GM21367 (cell line): ENCODE results near the gene AMDHD1.

Experiments used
- ATAC-seq: cut with Tn5 transposase; IDR thresholded peaks from one replicate; pipeline ENCODE4 v1.9.1; 2021; ENCODE audit not compliant: unreplicated experiment

Gene AMDHD1

DNA sequence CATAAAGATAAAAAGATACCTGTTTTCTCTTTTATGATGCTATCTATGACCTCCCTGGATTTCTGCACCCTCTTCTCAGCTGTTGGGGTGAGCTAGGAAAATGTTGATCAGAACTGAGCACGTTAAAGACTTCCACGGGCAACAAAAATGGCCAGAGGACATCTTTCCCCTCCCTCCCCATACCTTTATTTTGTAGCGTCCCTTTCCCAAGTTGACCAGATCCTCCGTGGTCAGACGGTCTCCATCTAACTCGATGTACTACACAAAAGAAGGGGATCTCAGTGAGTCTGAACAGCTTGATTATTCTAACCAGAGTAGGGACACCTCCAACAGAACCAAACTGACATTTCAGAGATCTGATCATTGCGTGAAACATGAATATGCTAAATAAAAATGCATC is 50.8 kb downstream of the AMDHD1 start:
- no peak for ATAC-seq

GRCh38 chr12:95994476-95994875 is 51.3 kb downstream of the AMDHD1 start:
- no peak for ATAC-seq

DNA sequence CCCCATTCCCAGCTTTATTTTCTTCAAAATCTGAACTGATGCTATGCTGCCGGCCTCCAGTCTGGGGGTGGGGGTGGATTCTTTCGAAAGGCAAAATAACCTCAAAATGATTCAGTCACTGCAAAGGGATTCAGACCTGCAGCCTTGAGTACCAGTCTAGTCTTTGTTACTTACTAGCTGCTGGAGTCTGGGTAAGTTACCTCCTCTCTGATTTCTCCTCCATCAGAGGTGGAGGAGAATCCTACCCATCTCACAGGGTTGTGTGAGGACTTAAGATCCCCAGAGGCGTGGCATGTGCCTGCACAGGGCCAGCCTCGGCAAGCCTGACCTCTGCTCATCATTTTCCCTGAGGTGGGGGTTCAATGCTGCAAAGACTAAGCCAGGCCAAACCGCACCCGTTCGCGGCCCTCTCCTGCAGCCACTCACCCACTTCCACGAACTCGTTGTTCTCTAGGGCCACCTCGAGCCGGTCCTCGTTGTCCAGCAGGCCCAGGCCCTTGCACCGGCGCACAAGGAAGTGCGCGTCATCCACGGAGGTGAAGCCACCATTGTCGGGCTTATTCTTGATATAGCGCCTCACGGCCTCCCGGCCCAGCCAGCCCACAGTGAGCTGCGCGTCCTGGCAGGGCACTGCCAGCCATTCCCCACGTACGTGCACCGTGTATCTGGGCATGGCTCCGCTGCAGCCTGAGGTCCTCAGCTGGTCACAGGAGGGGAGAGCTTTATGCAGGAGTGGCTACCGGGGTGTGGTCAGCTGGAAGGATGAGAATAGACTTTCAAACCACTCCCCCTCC is 52.3 kb downstream of the AMDHD1 start:
- no peak for ATAC-seq

DNA sequence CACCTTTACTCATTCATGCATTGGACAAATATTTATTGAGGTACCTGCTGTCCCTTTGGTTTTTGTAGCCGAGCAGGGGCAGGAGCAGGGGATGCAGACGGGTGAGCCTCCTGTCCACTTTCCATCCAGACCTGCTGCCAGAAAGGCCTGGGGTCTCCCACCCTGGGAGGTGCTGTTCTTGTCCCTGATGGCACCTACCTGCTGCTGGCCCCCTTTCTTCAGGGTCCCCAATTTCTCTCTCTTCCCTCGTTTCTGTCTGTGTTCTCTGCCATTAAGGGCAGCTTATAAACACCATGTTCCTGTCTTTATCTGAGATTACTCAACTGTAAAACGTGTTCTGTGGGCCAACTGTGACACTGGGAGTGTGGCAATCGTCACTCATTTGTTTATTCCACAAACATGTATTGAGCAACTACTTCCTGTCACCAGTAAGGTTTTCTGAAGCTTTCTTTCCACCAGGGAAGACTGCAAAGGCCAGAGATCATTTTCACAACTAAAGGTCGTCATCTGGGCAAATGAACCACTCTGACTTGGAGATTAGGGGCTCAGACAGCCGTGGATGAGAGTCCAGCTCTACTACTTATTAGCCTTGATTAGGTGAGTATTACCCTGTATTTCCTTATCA is 53.0 kb downstream of the AMDHD1 start, which contains the start of gene HAL:
Gene HAL, minus strand, starts transcription at position 311 of the 625 bp plus-strand sequence. CDS start 434 bp downstream, outside the sequence.
- no peak for ATAC-seq

GRCh38 chr12:95997276-95997675 is 54.1 kb downstream of the AMDHD1 start:
- no peak for ATAC-seq

DNA sequence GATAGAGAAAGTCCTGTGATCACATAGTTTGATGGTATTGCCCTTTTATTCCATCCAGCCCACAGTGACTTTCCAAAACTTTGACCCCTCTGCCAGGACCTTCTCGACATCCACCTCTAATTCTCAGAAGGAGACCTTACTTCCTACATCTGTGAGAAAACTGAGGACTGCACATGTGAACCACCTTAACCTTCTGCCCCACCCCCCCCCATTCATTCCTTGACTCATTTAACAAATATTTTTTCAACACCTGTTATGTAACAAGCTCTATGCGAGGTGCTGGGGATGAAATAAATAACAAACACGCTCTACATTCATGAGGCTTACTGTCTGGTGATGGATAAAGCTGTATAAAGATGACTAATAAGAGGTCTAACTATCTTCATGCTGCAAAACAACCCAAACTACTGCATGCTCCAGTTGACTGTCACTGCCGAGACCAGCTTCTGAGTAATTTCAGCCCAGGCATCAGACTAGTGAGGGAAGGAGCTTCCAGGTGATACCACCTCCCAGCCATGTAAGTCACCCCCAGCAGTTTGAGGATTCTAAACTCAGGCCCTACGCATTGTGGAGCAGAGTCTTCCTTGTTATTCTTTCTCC is 54.9 kb downstream of the AMDHD1 start:
- no peak for ATAC-seq

DNA sequence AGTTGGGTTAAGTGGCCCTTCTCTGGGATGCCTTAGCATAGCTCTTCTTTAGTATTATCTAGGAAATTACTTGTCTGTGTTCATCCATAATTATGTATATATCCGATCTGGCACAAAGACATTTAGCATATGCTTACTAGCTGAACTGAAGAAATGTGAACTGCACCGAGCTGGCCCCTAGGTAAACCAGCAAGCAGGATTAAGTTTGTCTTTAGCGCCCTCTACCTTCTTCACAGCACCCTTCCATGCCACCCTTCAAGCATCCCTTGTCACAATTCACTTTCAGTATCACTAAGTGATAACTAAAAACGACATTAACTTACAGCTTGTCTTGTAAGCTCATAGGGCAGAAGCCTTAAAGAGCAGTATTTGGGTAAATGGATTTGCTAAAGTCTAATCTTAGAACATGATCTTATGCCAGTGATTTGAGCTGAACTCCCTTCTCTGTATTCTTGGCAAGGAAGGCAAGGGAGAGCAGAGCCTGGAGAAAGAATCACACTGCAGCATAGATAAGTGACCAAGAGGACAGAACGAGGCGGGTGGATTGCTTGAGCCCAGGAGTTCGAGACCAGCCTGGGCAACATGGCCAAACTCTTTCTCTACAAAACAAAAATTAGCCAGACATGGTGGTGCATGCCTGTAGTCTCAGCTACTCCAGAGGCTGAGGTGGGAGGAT is 55.6 kb downstream of the AMDHD1 start:
- peak; percentile 96 for ATAC-seq

DNA sequence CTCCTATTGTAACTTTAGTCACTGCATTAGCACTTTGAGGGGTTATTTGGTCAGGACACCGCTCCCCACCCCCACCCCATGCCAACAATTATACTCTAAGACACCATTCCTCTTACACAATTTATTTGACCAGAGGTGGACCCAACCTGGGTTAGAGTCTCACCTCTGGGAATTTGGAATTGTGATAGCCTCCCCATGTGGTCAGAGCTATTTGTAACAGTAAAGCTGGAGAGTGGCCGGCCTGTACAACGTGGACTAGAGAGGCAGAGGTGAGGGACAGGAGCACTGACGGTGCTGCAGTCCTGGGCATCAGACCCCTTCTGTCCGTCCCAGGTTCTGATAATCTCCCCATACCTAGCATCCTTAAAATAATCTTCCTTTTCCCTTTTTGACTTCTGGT is 56.4 kb downstream of the AMDHD1 start:
- ATAC-seq: no peak

GRCh38 chr12:96000858-96001257 is 57.7 kb downstream of the AMDHD1 start:
- ATAC-seq: no peak

- no peak for ATAC-seq
Observed at GRCh38 chr12:96006727-96007126, 63.6 kb downstream of the AMDHD1 start.

DNA sequence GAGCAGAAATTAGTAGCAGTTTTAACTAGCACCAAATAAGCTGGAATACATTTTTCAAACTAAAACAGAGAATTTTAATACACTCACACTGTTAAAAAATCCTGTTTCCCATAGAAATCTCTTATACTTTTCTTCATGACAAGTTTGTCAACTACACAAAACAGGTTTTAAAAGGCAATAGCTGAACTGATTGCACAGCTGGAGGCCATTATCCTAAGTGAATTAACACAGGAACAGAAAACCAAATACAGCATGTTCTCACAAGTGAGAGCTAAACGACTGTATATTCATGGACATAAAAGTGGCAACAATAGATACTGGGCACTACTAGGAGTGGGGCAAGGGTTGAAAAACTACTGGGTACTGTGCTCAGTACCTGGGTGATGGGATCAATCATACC is 64.6 kb downstream of the AMDHD1 start:
- no peak for ATAC-seq

DNA sequence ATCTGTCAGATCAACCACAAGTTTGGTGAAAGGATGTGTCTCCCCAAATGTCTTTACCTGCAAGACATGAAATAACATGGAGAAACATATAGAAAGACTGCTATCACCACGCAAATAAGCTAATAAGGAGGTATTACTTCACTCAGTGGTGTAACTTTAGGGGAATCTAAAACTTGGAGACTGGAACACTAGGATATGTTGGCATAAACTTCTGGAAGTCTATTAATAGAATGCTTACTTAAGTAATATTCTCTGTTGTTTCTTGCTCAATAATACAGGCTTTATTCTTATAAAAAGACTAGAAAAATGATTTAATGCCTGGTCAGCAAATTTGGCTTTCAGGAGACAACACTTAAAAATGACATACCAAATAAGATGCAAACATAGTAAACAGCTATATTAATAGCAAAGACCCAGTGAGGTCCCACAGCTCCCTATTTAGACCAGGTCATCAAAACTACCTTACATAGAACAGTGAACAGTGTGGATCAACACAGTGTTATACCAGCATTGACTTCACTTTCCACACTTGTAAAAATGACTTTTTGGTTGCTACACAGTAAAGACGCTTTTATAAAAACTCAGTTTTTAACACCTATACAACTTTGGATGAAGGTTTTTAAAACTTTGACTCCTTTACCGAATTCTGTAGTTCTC is 71.9 kb downstream of the AMDHD1 start:
- ATAC-seq: no peak

- no peak for ATAC-seq
Observed at GRCh38 chr12:96015672-96016071, 72.5 kb downstream of the AMDHD1 start.
